HepG2 (cell line): ENCODE results near the gene WDR45B. TPM values are rescaled to one million over a fixed set of nuclear protein-coding genes. Genes with fewer than 3 reads are reported as not detected.

ENCODE experiments used
- JARID2 ChIP-seq: sonication (generic); formaldehyde crosslinking; IDR thresholded peaks from 2 replicates; pipeline ENCODE4 v1.8.1; 2023; ENCODE audit warnings: missing genetic modification reagents, inconsistent platforms; ENCODE audit not compliant: insufficient replicate concordance
- JUND ChIP-seq: sonication (generic); formaldehyde crosslinking; IDR thresholded peaks from 2 replicates; pipeline ENCODE4 v1.8.0; 2022; ENCODE audit warnings: mild to moderate bottlenecking, missing genetic modification reagents
- NONO ChIP-seq, 2 experiments: fragments of 450-650 bp in 1 of 2; sonication (generic) in 1 of 2; formaldehyde crosslinking in 1 of 2; IDR thresholded peaks in 1 of 2; conservative IDR thresholded peaks in 1 of 2; 2 replicates each; pipeline versions ENCODE4 v1.6.1 to v1.8.0; 2017 to 2022; ENCODE audit warnings: mild to moderate bottlenecking in 1 of 2, missing genetic modification reagents in 1 of 2, moderate library complexity in 1 of 2
- SAP130 ChIP-seq: IDR thresholded peaks from 2 replicates; pipeline ENCODE4 v1.6.1; 2016; ENCODE audit warnings: low read depth
- SETDB1 ChIP-seq: sonication (generic); formaldehyde crosslinking; IDR thresholded peaks from 2 replicates; pipeline ENCODE4 v1.5.1; 2020; ENCODE audit warnings: missing genetic modification reagents, mild to moderate bottlenecking, borderline replicate concordance
- SP1 ChIP-seq, 2 experiments: fragments of 450-650 bp in 1 of 2; sonication (generic) in 1 of 2; formaldehyde crosslinking in 1 of 2; IDR thresholded peaks; 2 replicates each; pipeline versions ENCODE4 v1.4.0 to v1.6.1; 2016 to 2020; ENCODE audit warnings: missing genetic modification reagents in 1 of 2
- SUZ12 ChIP-seq: fragments of 150-350 bp; IDR thresholded peaks from 2 replicates; pipeline ENCODE4 v1.6.1; 2014; ENCODE audit warnings: low read depth, low read length
- ZFP37 ChIP-seq: sonication (generic); formaldehyde crosslinking; IDR thresholded peaks from 2 replicates; pipeline ENCODE4 v1.4.0; 2020; ENCODE audit warnings: missing genetic modification reagents, borderline replicate concordance
- ZNF335 ChIP-seq: sonication (generic); formaldehyde crosslinking; IDR thresholded peaks from 2 replicates; pipeline ENCODE4 v1.4.0; 2020; ENCODE audit warnings: missing genetic modification reagents
- ZNF446 ChIP-seq: sonication (generic); formaldehyde crosslinking; IDR thresholded peaks from 2 replicates; pipeline ENCODE4 v1.5.0; 2020; ENCODE audit warnings: mild to moderate bottlenecking, missing genetic modification reagents
- ZNF547 ChIP-seq: sonication (generic); formaldehyde crosslinking; IDR thresholded peaks from 2 replicates; pipeline ENCODE4 v1.5.1; 2020; ENCODE audit warnings: mild to moderate bottlenecking, missing genetic modification reagents
- ZNF552 ChIP-seq: sonication (generic); formaldehyde crosslinking; IDR thresholded peaks from 2 replicates; pipeline ENCODE4 v1.9.0; 2022; ENCODE audit warnings: missing genetic modification reagents, mild to moderate bottlenecking, borderline replicate concordance
- ZNF761 ChIP-seq: sonication (generic); formaldehyde crosslinking; conservative IDR thresholded peaks from 2 replicates; pipeline ENCODE4 v1.4.0; 2020; ENCODE audit warnings: mild to moderate bottlenecking, missing genetic modification reagents
- polyA plus RNA-seq, 8 experiments: library from polyadenylated mRNA; depleted of rRNA in 3 of 8; stranded (reverse) in 7 of 8; unstranded in 1 of 8; fragments of >200 nt; fragmentation: Illumina TruSeq in 4 of 8; extraction: Trizol in 4 of 8; gene quantifications; 2 replicates each; pipeline versions ENCODE4 v1.2.1 to v1.2.3, GENCODE V29; 2011 to 2016; ENCODE audit warnings: low read depth in 4 of 8, missing spikeins in 1 of 8, mixed read lengths in 1 of 8; ENCODE audit not compliant: insufficient read depth in 1 of 8
- total RNA-seq, 5 experiments: library from RNA; depleted of rRNA; stranded (reverse); fragments of >200 nt; fragmentation: Illumina TruSeq; extraction: Trizol; gene quantifications; 2 replicates each; pipeline ENCODE4 v1.2.3, GENCODE V29; 2016; ENCODE audit warnings: low read depth in 1 of 5
- TF ChIP-seq, protein P1 (sequence below): sonication (generic); formaldehyde crosslinking; IDR thresholded peaks from 2 replicates; pipeline ENCODE4 v1.5.0; 2020; ENCODE audit warnings: mild to moderate bottlenecking, missing genetic modification reagents
- TF ChIP-seq, protein P2 (sequence below): sonication (generic); formaldehyde crosslinking; IDR thresholded peaks from 2 replicates; pipeline ENCODE4 v1.8.0; 2022; ENCODE audit warnings: missing genetic modification reagents, mild to moderate bottlenecking, borderline replicate concordance
- TF ChIP-seq, protein P3 (sequence below): sonication (generic); formaldehyde crosslinking; IDR thresholded peaks from 2 replicates; pipeline ENCODE4 v1.8.1; 2023; ENCODE audit warnings: missing genetic modification reagents, inconsistent platforms, borderline replicate concordance
- TF ChIP-seq, protein P4 (sequence below), 2 experiments: sonication (generic) in 1 of 2; formaldehyde crosslinking in 1 of 2; IDR thresholded peaks; 2 replicates each; pipeline versions ENCODE4 v1.4.0 to v1.6.1; 2018 to 2020; ENCODE audit warnings: missing genetic modification reagents in 2 of 2, borderline replicate concordance in 1 of 2, low read depth in 1 of 2, mild to moderate bottlenecking in 1 of 2, missing biosample characterization in 1 of 2
- TF ChIP-seq, protein P5 (sequence below): IDR thresholded peaks from 2 replicates; pipeline ENCODE4 v1.6.1; 2012; ENCODE audit warnings: low read length, improper control_type of control experiment

The WDR45B gene
- total and polyA plus RNA-seq, 2 of the 13 experiments (the other 11 are each of a cell fraction or from before 2014, with no cell fraction given), result 86.2 to 155 TPM

DNA sequence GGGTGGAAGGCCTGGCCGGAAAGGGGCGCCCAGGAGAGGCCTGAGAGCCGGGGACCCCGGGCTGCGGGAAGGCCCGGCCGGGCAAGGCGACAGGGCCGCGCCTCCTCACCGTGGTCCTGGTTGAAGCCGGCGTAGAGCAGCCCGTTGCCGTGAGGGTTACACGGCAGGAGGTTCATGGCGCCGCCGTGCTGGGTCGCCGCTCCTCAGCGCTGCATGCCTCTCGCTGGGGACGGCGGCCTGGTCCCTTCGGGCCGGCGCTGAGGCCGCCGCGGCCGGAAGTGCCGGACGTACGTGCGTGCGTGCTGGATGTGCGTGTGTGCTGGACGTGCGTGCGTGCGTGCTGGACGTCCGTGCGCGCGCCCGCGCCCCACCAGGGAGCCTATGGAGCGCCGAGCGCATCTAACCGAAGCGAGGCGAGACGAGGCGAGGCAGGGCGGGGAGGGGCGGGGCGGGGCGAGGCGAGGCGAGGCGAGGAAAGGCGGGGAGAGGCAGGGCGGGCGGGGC lies at the start of gene WDR45B (continued):
- TF ChIP-seq ZNF547 (CRISPR knock-in tag) (peak; percentile 90), JARID2 (CRISPR knock-in tag) (no peak), NONO (IDR thresholded peaks at IDR 0.05) (no peak), NONO (CRISPR knock-in tag; conservative IDR thresholded peaks at IDR 0.05) (peak; percentile 92), SP1 (IDR thresholded peaks at IDR 0.05) (no peak), SP1 (CRISPR knock-in tag; IDR thresholded peaks at IDR 0.05) (peak; percentile 91), JUND (CRISPR knock-in tag) (0 out of 2 replicates have a peak, but pooled peaks have one; percentile 6), ZNF335 (peak; percentile 41; the same call in 1 of the 2 replicates), ZNF446 (CRISPR knock-in tag) (peak; percentile 93), SUZ12 (no peak), SAP130 (CRISPR knock-in tag) (peak; percentile 97), SETDB1 (CRISPR knock-in tag) (no peak), ZNF761 (peak; percentile 59; the same call in 1 of the 2 replicates), ZFP37 (CRISPR knock-in tag) (no peak), ZNF552 (CRISPR knock-in tag) (no peak)
- TF ChIP-seq, protein P1, sequence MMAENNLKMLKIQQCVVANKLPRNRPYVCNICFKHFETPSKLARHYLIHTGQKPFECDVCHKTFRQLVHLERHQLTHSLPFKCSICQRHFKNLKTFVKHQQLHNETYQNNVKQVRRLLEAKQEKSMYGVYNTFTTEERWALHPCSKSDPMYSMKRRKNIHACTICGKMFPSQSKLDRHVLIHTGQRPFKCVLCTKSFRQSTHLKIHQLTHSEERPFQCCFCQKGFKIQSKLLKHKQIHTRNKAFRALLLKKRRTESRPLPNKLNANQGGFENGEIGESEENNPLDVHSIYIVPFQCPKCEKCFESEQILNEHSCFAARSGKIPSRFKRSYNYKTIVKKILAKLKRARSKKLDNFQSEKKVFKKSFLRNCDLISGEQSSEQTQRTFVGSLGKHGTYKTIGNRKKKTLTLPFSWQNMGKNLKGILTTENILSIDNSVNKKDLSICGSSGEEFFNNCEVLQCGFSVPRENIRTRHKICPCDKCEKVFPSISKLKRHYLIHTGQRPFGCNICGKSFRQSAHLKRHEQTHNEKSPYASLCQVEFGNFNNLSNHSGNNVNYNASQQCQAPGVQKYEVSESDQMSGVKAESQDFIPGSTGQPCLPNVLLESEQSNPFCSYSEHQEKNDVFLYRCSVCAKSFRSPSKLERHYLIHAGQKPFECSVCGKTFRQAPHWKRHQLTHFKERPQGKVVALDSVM, result 0 out of 2 replicates have a peak, but pooled peaks have one; percentile 19
- TF ChIP-seq, protein P2, sequence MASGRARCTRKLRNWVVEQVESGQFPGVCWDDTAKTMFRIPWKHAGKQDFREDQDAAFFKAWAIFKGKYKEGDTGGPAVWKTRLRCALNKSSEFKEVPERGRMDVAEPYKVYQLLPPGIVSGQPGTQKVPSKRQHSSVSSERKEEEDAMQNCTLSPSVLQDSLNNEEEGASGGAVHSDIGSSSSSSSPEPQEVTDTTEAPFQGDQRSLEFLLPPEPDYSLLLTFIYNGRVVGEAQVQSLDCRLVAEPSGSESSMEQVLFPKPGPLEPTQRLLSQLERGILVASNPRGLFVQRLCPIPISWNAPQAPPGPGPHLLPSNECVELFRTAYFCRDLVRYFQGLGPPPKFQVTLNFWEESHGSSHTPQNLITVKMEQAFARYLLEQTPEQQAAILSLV (CRISPR knock-in tag), result peak; percentile 93; the same call in 1 of the 2 replicates
- TF ChIP-seq, protein P3, sequence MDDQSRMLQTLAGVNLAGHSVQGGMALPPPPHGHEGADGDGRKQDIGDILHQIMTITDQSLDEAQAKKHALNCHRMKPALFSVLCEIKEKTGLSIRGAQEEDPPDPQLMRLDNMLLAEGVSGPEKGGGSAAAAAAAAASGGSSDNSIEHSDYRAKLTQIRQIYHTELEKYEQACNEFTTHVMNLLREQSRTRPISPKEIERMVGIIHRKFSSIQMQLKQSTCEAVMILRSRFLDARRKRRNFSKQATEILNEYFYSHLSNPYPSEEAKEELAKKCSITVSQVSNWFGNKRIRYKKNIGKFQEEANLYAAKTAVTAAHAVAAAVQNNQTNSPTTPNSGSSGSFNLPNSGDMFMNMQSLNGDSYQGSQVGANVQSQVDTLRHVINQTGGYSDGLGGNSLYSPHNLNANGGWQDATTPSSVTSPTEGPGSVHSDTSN (CRISPR knock-in tag), result no peak
- TF ChIP-seq, protein P4, sequence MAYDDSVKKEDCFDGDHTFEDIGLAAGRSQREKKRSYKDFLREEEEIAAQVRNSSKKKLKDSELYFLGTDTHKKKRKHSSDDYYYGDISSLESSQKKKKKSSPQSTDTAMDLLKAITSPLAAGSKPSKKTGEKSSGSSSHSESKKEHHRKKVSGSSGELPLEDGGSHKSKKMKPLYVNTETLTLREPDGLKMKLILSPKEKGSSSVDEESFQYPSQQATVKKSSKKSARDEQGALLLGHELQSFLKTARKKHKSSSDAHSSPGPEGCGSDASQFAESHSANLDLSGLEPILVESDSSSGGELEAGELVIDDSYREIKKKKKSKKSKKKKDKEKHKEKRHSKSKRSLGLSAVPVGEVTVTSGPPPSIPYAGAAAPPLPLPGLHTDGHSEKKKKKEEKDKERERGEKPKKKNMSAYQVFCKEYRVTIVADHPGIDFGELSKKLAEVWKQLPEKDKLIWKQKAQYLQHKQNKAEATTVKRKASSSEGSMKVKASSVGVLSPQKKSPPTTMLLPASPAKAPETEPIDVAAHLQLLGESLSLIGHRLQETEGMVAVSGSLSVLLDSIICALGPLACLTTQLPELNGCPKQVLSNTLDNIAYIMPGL (CRISPR knock-in tag; IDR thresholded peaks at IDR 0.05; ENCODE audit: borderline replicate concordance in 1 of 2, low read depth in 1 of 2), result peak; percentile 92 to 95
- TF ChIP-seq, protein P5, sequence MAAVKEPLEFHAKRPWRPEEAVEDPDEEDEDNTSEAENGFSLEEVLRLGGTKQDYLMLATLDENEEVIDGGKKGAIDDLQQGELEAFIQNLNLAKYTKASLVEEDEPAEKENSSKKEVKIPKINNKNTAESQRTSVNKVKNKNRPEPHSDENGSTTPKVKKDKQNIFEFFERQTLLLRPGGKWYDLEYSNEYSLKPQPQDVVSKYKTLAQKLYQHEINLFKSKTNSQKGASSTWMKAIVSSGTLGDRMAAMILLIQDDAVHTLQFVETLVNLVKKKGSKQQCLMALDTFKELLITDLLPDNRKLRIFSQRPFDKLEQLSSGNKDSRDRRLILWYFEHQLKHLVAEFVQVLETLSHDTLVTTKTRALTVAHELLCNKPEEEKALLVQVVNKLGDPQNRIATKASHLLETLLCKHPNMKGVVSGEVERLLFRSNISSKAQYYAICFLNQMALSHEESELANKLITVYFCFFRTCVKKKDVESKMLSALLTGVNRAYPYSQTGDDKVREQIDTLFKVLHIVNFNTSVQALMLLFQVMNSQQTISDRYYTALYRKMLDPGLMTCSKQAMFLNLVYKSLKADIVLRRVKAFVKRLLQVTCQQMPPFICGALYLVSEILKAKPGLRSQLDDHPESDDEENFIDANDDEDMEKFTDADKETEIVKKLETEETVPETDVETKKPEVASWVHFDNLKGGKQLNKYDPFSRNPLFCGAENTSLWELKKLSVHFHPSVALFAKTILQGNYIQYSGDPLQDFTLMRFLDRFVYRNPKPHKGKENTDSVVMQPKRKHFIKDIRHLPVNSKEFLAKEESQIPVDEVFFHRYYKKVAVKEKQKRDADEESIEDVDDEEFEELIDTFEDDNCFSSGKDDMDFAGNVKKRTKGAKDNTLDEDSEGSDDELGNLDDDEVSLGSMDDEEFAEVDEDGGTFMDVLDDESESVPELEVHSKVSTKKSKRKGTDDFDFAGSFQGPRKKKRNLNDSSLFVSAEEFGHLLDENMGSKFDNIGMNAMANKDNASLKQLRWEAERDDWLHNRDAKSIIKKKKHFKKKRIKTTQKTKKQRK, result no peak
